Measurements from ENCODE around the gene SART3. TPM values are rescaled to one million over a fixed set of nuclear protein-coding genes. Genes with fewer than 3 reads are reported as not detected.
"Not testable (repeated sequence)": the region's sequence is repeated elsewhere in the genome, so short reads cannot be mapped to it uniquely, and the experiment has no call there.

SART3 gene
- total RNA-seq, 4 donors from 2014 or later = 37.7 to 87.8 (median 60.4) TPM

- ATAC-seq (ENCODE audit: low FRiP score) = no peak
- TF ChIP-seq, protein P1, sequence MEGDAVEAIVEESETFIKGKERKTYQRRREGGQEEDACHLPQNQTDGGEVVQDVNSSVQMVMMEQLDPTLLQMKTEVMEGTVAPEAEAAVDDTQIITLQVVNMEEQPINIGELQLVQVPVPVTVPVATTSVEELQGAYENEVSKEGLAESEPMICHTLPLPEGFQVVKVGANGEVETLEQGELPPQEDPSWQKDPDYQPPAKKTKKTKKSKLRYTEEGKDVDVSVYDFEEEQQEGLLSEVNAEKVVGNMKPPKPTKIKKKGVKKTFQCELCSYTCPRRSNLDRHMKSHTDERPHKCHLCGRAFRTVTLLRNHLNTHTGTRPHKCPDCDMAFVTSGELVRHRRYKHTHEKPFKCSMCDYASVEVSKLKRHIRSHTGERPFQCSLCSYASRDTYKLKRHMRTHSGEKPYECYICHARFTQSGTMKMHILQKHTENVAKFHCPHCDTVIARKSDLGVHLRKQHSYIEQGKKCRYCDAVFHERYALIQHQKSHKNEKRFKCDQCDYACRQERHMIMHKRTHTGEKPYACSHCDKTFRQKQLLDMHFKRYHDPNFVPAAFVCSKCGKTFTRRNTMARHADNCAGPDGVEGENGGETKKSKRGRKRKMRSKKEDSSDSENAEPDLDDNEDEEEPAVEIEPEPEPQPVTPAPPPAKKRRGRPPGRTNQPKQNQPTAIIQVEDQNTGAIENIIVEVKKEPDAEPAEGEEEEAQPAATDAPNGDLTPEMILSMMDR (IDR thresholded peaks at IDR 0.05) = no peak
- DNase-seq (ENCODE audit: low spot score) = no peak
Measured at GRCh38 chr12:108595711-108596647, 35.0 kb upstream of the SART3 start.

DNA sequence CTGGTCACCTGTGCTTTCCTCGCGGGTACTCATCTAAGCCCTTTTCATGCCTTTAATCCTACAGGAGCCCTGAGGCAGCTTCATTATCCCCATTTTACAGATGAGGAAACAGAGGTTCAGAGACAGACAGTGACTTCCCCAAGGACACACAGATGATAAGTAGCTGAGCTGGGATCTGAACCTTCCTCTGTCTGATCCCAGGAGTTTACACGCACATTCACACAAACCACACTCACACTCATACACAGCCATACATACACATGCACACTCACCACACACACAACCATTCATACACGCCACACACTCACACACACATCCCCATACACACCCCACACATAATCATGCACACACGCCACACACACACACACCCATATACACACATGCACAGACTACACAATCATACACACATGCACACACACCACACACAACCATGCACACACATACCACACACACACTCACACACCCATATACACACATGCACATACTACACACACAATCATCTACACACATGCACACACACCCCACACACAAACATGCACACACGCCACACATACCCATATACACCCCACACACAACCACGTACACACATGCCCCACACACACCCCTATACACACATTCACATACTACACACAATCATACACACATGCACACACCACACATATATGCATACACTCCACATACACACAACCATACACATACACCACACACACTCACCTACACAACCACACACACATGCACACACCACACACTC, 34.2 kb upstream of the SART3 start:
- ATAC-seq (ENCODE audit: low FRiP score) (no peak), DNase-seq (ENCODE audit: low spot score) (no peak)
- TF ChIP-seq, protein P1 (IDR thresholded peaks at IDR 0.05) = no peak

- ATAC-seq (ENCODE audit: low FRiP score) (no peak), DNase-seq (ENCODE audit: low spot score) (no peak)
- TF ChIP-seq, protein P1 (IDR thresholded peaks at IDR 0.05) = no peak
Measured at GRCh38 chr12:108594323-108594903, 33.4 kb upstream of the SART3 start.

DNA sequence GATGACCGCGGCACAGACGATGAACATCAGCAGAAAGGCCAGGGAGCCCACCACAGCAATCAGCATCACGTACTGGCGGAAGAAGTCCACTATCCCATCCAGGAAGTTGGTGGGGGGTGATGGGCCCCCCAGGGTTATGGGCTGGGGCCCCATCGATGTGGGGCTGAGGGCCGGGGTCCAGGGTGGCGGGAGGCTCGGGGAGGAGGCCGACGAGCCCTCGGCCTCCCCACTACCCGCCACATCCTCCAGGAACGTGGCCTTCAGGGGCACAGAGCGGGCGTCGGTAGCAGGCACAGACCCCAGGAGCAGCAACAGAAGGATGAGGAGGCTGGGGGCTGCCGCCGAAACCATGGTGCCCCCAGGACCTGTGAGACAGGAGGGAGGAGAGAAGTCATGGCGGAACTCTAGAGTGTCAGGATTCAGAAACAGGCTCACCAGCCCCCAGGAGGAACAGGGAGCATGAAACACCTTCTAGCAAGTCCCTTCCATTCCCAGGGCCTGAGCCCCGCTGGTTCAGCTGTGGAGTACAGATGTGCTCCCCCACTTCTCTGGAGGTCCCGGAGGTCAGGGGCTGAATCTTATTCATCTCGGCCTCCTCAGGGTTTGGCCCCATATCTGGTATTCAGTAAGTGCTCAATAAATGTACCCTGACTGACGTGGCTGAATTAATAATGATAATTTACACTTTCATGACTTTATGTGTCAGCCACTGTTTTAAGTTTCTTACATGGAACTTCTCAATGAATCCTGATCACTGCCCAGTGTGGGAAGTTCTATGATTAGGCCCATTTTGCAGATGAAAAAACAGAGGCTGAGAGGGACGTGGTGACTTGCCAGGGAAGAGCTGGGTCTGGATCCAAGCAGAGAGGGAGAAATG, 31.3 kb upstream of the SART3 start:
- TF ChIP-seq, protein P1 (IDR thresholded peaks at IDR 0.05) = no peak
- no peak for DNase-seq (ENCODE audit: low spot score)
- ATAC-seq (ENCODE audit: low FRiP score) = no peak

- ATAC-seq (ENCODE audit: low FRiP score) (no peak), DNase-seq (ENCODE audit: low spot score) (no peak)
- TF ChIP-seq, protein P1 (IDR thresholded peaks at IDR 0.05) = no peak
Measured at GRCh38 chr12:108591267-108591980, 30.5 kb upstream of the SART3 start.

GRCh38 chr12:108590463-108590862, 29.5 kb upstream of the SART3 start:
- not testable (repeated sequence) for DNase-seq (ENCODE audit: low spot score); ATAC-seq (ENCODE audit: low FRiP score)
